ENCODE results near the gene POLR2F. TPM values are rescaled to one million over a fixed set of nuclear protein-coding genes. Genes with fewer than 3 reads are reported as not detected.

POLR2F gene
- total RNA-seq, result 100 to 1,000 TPM in 2 of 6 donors, 10 to 100 TPM in 4; 48.9 to 152 (median 71.7) TPM

DNA sequence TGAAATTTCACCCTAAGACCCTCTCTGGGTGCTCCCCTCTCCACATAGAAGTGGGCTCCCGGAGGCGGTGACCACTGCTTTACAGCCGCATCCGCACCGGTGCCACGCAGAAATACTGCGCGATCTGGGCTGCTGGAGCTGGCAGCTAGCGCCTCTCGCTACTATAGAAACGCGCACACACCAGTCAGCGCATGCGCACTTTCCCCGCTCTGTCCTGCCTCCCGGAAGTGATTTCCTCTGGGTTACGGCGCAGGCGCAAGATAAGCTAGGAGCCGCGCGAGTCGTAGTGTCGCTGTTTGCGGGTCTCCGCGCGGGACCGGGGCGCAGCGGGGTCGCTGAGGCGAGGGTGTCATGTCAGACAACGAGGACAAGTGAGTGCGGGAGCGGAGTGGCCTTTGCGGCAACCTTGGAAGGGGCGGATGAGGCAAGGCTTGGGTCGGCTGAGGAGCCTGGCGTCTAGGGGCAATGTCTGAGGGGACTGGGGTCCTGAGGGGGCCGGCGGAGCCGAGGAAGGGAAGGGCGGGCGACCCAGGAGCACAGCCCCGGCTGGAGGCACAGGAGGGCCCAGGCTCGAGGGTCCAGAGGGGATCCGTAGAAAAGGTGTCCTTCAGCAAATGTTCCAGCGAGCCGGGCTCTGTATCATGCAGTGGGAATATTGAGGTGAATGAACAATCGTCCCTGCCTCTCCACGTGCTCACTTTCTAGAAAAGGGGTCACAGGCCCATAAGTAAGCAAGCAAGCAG is at the start of gene POLR2F, which contains the start of gene C22orf23:
Gene POLR2F, plus strand, starts transcription at position 263 of the 743 bp plus-strand sequence. Its CDS starts 89 bp downstream, at position 352.
Gene C22orf23, minus strand, starts transcription at position 165 of the 743 bp plus-strand sequence. CDS start 452 bp downstream, outside the sequence.
- H3K27ac ChIP-seq, result peak within 1 kb of the TSS; percentile 66 to 91 (median 86)
- DNase-seq, result peak; percentile 93 to 96
- H3K4me1 ChIP-seq, result peaks cover 18 to 28% (median 21%) of the 10 kb centered on the region in 4 donors
- peak; percentile 97 to 98 for ATAC-seq (ENCODE audit: low FRiP score in 2 of 2)
- peaks cover 5 to 24% (median 22%) of the 10 kb centered on the region in 4 donors for H3K36me3 ChIP-seq
- WGBS, 2 donors, result 0% methylated on average over 48 to 52 of the region's 52 CpGs
- H3K9me3 ChIP-seq, result no peaks in the 10 kb centered on the region
- peak in 3 of 4 donors; percentile 27 to 81 (median 40) for TF ChIP-seq POLR2A (IDR thresholded peaks at IDR 0.05)
- TF ChIP-seq POLR2AphosphoS5 (IDR thresholded peaks at IDR 0.05), result peak; percentile 76 to 90
- TF ChIP-seq, protein P1, sequence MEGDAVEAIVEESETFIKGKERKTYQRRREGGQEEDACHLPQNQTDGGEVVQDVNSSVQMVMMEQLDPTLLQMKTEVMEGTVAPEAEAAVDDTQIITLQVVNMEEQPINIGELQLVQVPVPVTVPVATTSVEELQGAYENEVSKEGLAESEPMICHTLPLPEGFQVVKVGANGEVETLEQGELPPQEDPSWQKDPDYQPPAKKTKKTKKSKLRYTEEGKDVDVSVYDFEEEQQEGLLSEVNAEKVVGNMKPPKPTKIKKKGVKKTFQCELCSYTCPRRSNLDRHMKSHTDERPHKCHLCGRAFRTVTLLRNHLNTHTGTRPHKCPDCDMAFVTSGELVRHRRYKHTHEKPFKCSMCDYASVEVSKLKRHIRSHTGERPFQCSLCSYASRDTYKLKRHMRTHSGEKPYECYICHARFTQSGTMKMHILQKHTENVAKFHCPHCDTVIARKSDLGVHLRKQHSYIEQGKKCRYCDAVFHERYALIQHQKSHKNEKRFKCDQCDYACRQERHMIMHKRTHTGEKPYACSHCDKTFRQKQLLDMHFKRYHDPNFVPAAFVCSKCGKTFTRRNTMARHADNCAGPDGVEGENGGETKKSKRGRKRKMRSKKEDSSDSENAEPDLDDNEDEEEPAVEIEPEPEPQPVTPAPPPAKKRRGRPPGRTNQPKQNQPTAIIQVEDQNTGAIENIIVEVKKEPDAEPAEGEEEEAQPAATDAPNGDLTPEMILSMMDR (IDR thresholded peaks at IDR 0.05), result peak in 1 of 6 experiments; percentile 26
- TF ChIP-seq EP300 (IDR thresholded peaks at IDR 0.05), result no peak
- H3K4me3 ChIP-seq, result peak within 1 kb of the TSS; percentile 80 to 98 (median 87)
- no peaks in the 10 kb centered on the region for H3K27me3 ChIP-seq

DNA sequence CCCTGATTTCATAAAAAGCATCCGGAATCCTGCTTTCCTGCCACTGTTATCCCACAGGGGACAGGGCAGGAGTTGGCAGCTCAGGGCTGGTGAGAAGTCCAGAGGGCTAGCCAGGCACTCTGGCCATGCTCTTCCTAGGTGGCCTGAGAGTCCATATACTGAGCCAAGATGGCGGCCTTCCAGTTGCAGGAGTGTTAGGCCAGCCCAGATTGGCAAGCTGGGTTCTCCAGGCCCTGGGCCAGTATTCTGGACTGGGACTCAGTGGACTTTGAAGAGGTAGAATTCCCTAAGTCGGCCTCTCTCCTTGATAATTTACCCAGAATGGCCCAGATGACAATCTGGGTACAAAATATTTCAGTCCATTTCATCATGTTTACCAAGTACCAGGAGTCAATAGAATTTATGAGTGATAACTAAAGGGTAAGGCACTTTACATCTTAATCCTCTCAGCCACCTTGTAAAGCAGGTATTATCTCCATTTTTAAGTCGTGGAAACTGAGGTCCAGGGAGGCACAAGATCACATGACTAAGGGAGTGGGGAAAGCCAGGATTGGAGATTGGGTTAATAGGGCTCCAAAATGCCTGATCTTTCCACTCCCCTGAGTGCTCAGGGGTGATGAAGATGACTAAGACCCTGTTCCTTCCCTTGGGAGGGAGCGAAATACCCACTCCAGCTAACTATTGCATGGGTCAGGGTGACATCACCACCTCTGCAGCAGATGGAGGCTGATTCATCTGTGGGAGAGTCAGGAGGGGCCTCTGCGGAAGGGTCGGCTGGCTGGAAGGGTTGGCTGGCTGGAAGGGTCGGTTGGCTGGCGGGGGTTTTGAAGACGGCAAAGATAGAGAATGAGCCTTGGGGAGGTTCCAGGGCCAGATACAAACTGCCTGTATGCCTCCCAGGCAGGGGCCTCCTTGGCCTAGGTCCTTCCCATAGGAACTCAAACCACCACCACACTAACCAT is 48.6 kb upstream of the POLR2F start:
- WGBS, 2 donors, result 80 to 83% methylated on average over 8 to 10 of the region's 10 CpGs
- ATAC-seq (ENCODE audit: low FRiP score in 2 of 2) (peak; percentile 44 to 88), DNase-seq (peak in 1 of 2 donors; percentile 50)
- peaks cover 21 to 37% (median 28%) of the 10 kb centered on the region in 4 donors for H3K4me1 ChIP-seq
- no peaks in the 10 kb centered on the region for H3K36me3 ChIP-seq
- no peak for TF ChIP-seq POLR2A (IDR thresholded peaks at IDR 0.05)
- peak in 1 of 2 donors; percentile 42 for TF ChIP-seq POLR2AphosphoS5 (IDR thresholded peaks at IDR 0.05)
- H3K9me3 ChIP-seq, result no peaks in the 10 kb centered on the region
- H3K27me3 ChIP-seq, result no peaks in the 10 kb centered on the region
- peak overlapping the region in 1 of 4 donors; percentile 69 for H3K4me3 ChIP-seq
- H3K27ac ChIP-seq, result peak overlapping the region; percentile 78 to 96 (median 82)

DNA sequence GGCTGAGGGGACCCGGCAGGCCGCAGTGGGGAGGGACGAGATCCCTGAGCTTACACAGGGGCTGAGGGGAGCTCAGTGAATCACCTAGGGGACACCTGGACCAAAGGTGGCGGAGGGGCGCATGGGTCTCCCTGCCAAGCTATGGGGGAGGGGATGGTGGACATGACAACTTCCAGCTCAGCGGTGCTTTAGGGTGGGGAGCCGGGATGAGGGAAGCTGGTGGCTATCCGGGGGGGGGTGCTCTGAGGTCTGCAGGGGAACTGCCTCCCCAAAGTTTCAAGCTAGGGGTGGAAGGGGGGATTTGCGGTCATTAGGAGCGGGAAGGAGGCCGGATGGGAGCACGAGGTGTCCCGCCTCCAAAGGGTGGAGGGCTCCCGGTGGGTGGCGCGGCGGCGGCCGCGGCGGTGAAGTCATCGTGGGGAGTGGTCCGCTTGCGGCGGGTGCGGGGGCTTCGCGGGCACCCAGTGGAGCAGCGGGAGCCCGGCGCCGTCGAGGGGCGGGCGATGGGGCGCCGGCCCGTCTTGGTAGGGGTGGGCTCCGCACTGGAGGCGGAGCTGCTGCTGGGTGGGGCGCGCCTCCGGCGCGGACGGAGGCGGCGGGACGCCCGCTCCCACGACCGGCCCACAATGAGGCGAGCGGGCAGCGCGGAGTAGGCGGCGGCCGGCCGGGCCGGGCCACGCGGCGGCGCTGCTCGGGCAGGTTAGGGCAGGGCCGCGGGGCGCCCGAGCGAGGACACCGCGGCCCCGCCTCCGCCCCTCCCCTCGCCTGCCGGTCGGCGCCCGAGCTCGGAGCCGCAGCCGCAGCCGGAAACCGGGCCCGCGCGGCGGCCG is 47.8 kb upstream of the POLR2F start, which contains the start of gene MICALL1:
Gene MICALL1, plus strand, starts transcription at position 764 of the 830 bp plus-strand sequence. CDS start 126 bp downstream, outside the sequence.
- Histone ChIP-seq H3K36me3 (no peaks in the 10 kb centered on the region), H3K9me3 (no peaks in the 10 kb centered on the region), H3K4me3 (peak within 1 kb of the TSS; percentile 23 to 92 (median 79)), H3K4me1 (peaks cover 17 to 40% (median 30%) of the 10 kb centered on the region in 4 donors), H3K27ac (peak within 1 kb of the TSS; percentile 82 to 96 (median 84)), H3K27me3 (no peaks in the 10 kb centered on the region)
- 27 to 29% methylated on average over 15 to 17 of the region's 90 CpGs for WGBS, 2 donors
- ATAC-seq (ENCODE audit: low FRiP score in 2 of 2), result peak; percentile 76 to 90
- peak; percentile 81 to 96 for DNase-seq
- TF ChIP-seq POLR2AphosphoS5 (IDR thresholded peaks at IDR 0.05) (no peak), EP300 (IDR thresholded peaks at IDR 0.05) (no peak), POLR2A (IDR thresholded peaks at IDR 0.05) (peak in 1 of 4 donors; percentile 49)
- TF ChIP-seq, protein P1 (IDR thresholded peaks at IDR 0.05), result peak in 5 of 6 experiments; percentile 59 to 83 (median 75)

DNA sequence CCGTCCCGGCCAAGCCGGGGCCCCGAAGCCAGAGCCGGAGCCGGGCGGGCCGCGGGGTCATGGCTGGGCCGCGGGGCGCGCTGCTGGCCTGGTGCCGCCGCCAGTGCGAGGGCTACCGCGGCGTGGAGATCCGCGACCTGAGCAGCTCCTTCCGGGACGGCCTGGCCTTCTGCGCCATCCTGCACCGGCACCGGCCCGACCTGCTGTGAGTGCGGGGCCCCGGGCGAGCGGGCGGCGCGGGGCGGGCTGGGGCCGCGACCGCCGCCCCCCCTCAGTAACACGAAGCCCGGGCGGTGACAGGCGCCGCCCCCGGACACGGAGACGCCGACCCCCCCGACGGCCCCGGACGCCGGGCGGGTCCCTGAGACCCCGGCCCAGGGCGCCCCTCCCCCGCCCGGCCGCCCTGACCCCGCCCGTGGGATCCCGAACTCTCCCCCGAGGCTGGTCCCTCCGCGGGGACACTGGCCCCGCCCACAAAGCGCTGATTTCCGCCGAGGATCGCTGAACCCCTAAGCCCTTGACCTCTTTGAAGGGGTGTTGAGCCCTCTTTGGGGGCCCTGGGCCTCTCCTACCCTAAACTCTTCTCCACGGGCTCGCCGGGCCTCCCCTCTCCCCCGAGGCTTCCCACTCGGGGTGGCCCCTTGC is 47.0 kb upstream of the POLR2F start:
- no peak for TF ChIP-seq POLR2AphosphoS5 (IDR thresholded peaks at IDR 0.05)
- TF ChIP-seq EP300 (IDR thresholded peaks at IDR 0.05), result no peak
- no peak for TF ChIP-seq POLR2A (IDR thresholded peaks at IDR 0.05)
- TF ChIP-seq, protein P1 (IDR thresholded peaks at IDR 0.05), result no peak
- Histone ChIP-seq H3K4me3 (peak overlapping the region; percentile 23 to 92 (median 79)), H3K27ac (peak overlapping the region; percentile 82 to 96 (median 84)), H3K27me3 (no peaks in the 10 kb centered on the region), H3K36me3 (no peaks in the 10 kb centered on the region), H3K9me3 (no peaks in the 10 kb centered on the region), H3K4me1 (peaks cover 16 to 39% (median 28%) of the 10 kb centered on the region in 4 donors)
- no peak for ATAC-seq (ENCODE audit: low FRiP score in 2 of 2)
- peak in 1 of 2 donors; percentile 88 for DNase-seq
- 4% methylated on average over 5 of the region's 75 CpGs; no CpG with 5 or more reads in 1 of the 2 donors for WGBS, 2 donors
